Peyer's patch (tissue), 4 donors: Measurements from ENCODE around the gene CHMP4B. TPM values are rescaled to one million over a fixed set of nuclear protein-coding genes. Genes with fewer than 3 reads are reported as not detected.

ENCODE experiments used
- DNase-seq, 3 donors: peaks; one replicate each; pipeline ENCODE4 v3.0.0-alpha.2; 2017 to 2019
- H3K27ac ChIP-seq, 4 donors: fragments of 200-600 bp; sonication (generic); one replicate each; pipeline ENCODE4 v1.5.1; 2016 to 2019
- H3K27me3 ChIP-seq, 2 donors: fragments of 200-600 bp; sonication (generic); one replicate each; pipeline ENCODE4 v1.5.1; 2019
- H3K36me3 ChIP-seq, 3 donors: fragments of 200-600 bp; sonication (generic); one replicate each; pipeline ENCODE4 v1.5.1; 2016 to 2019
- H3K4me1 ChIP-seq, 4 donors: fragments of 200-600 bp; sonication (generic); one replicate each; pipeline ENCODE4 v1.5.1; 2016 to 2019
- H3K4me3 ChIP-seq, 4 donors: fragments of 200-600 bp; sonication (generic); 1 replicate in 3 of 4; 2 replicates in 1 of 4; pipeline ENCODE4 v1.5.1; 2016 to 2019; ENCODE audit warnings: mild to moderate bottlenecking in 1 of 4
- H3K9me3 ChIP-seq, 4 donors: fragments of 200-600 bp; sonication (generic); one replicate each; pipeline ENCODE4 v1.5.1; 2016 to 2019; ENCODE audit warnings: mild to moderate bottlenecking in 1 of 4
- POLR2A ChIP-seq, 2 donors: fragments of 450-650 bp; IDR thresholded peaks; one replicate each; pipeline ENCODE4 v1.5.1; 2017; ENCODE audit warnings: antibody characterized with exemption in 2 of 2, mild to moderate bottlenecking in 2 of 2, moderate library complexity in 2 of 2
- total RNA-seq, 4 donors: library from RNA; depleted of rRNA; stranded (reverse); fragments of >200 nt; gene quantifications; one replicate each; pipeline ENCODE4 v1.1.0, GENCODE V29; 2016
- TF ChIP-seq, protein P1 (sequence below), 6 experiments: fragments of 450-650 bp in 4 of 6; fragments of 200-600 bp in 2 of 6; sonication (generic) in 1 of 6; IDR thresholded peaks; one replicate each; pipeline ENCODE4 v1.5.1; 2017 to 2019; ENCODE audit warnings: antibody characterized with exemption in 6 of 6, mild to moderate bottlenecking in 3 of 6, moderate library complexity in 1 of 6

CHMP4B gene
- total RNA-seq, 4 donors from 2014 or later = 80.0 to 137 (median 111) TPM

GRCh38 chr20:33783818-33784217 is 27.3 kb upstream of the CHMP4B start:
- Histone ChIP-seq H3K27ac (no peak overlapping the region), H3K36me3 (no peaks in the 10 kb centered on the region), H3K27me3 (no peaks in the 10 kb centered on the region), H3K4me3 (no peak overlapping the region), H3K4me1 (peaks cover 4 to 8% (median 4%) of the 10 kb centered on the region in 4 donors), H3K9me3 (no peaks in the 10 kb centered on the region)
- DNase-seq = no peak
- no peak for TF ChIP-seq POLR2A (IDR thresholded peaks at IDR 0.05)
- TF ChIP-seq, protein P1, sequence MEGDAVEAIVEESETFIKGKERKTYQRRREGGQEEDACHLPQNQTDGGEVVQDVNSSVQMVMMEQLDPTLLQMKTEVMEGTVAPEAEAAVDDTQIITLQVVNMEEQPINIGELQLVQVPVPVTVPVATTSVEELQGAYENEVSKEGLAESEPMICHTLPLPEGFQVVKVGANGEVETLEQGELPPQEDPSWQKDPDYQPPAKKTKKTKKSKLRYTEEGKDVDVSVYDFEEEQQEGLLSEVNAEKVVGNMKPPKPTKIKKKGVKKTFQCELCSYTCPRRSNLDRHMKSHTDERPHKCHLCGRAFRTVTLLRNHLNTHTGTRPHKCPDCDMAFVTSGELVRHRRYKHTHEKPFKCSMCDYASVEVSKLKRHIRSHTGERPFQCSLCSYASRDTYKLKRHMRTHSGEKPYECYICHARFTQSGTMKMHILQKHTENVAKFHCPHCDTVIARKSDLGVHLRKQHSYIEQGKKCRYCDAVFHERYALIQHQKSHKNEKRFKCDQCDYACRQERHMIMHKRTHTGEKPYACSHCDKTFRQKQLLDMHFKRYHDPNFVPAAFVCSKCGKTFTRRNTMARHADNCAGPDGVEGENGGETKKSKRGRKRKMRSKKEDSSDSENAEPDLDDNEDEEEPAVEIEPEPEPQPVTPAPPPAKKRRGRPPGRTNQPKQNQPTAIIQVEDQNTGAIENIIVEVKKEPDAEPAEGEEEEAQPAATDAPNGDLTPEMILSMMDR (IDR thresholded peaks at IDR 0.05) = no peak

DNA sequence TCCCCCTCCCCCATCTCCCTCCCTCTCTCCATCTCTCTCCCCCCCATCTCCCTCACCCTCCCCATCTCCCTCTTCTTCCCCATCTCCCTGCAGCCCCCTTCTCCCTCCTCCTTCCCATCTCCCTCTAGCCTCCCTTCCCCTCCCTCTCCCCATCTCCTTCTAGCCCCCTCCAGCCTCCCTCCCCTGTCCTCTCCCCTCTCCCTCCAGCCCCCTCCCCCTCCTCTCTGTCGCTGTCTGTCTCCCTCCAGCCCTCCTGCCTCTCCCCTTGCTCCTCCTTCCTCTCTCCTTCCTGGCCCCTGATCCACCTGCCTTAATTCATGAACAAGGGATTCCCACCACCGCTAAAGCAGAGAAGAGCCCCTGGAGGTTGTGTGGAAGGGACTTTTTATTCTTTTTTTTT is 26.9 kb upstream of the CHMP4B start:
- no peak for TF ChIP-seq POLR2A (IDR thresholded peaks at IDR 0.05)
- no peaks in the 10 kb centered on the region for H3K36me3 ChIP-seq
- peaks cover 3 to 12% (median 5%) of the 10 kb centered on the region in 4 donors for H3K4me1 ChIP-seq
- H3K27me3 ChIP-seq = no peaks in the 10 kb centered on the region
- H3K9me3 ChIP-seq = no peaks in the 10 kb centered on the region
- no peak overlapping the region for H3K27ac ChIP-seq
- H3K4me3 ChIP-seq = no peak overlapping the region
- no peak for DNase-seq

DNA sequence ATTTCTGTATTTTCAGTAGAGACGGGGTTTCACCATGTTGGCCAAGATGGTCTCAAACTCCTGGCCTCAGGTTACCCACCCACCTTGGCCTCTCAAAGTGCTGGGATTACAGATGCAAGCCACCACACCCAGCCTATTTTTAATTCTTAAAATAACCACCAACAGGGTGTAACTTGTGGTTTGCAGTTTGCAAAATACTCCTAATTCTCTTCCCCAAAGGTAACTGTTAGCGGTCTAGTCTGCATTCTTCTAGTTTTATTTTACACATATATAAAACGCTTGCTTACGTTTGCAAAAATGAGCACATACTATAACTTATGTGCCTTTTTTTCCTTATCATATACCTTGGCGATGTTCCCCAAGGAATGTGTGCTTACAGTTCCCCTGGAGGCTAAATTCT is 25.6 kb upstream of the CHMP4B start:
- DNase-seq = no peak
- H3K4me3 ChIP-seq = no peak overlapping the region
- H3K4me1 ChIP-seq = peaks cover 0 to 23% (median 3%) of the 10 kb centered on the region in 4 donors
- no peaks in the 10 kb centered on the region for H3K36me3 ChIP-seq
- H3K27ac ChIP-seq = no peak overlapping the region
- no peaks in the 10 kb centered on the region for H3K27me3 ChIP-seq
- no peak for TF ChIP-seq POLR2A (IDR thresholded peaks at IDR 0.05)
- no peaks in the 10 kb centered on the region for H3K9me3 ChIP-seq

DNA sequence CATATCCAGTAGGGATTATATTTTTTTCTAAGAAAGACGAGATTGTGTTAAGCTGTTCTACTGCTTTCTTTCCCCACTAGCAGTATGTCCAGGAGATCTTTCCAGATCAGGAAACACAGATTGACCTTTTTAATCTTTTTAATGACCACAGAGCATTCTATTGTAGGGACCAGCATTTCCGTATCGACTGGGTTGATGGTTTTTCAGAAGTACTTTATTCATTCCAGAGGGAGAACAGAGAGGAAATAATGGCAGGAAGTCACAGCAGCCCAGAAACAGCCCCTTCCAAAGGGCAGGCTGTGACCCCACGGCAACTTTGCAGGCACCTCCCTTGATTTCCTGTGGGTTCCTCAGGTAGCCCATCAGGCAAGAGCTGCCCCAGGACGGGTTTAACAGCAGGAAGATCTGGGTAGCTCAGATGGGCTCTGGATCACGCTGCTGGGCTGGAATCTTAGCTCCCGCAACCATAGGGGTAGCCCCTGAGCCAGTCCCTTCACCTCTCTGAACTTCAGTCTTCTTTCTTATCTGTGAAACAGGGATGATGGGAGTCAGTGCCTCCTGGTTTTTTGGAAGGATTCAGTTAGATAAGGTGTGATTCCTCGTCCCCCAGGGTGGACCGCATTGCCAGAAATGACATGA is 23.8 kb upstream of the CHMP4B start:
- Histone ChIP-seq H3K36me3 (no peaks in the 10 kb centered on the region), H3K4me1 (peaks cover 0 to 37% (median 3%) of the 10 kb centered on the region in 4 donors), H3K9me3 (no peaks in the 10 kb centered on the region), H3K27ac (peak overlapping the region in 1 of 4 donors; percentile 95), H3K4me3 (no peak overlapping the region), H3K27me3 (no peaks in the 10 kb centered on the region)
- TF ChIP-seq, protein P1 (IDR thresholded peaks at IDR 0.05) = no peak
- TF ChIP-seq POLR2A (IDR thresholded peaks at IDR 0.05) = no peak
- DNase-seq = no peak

DNA sequence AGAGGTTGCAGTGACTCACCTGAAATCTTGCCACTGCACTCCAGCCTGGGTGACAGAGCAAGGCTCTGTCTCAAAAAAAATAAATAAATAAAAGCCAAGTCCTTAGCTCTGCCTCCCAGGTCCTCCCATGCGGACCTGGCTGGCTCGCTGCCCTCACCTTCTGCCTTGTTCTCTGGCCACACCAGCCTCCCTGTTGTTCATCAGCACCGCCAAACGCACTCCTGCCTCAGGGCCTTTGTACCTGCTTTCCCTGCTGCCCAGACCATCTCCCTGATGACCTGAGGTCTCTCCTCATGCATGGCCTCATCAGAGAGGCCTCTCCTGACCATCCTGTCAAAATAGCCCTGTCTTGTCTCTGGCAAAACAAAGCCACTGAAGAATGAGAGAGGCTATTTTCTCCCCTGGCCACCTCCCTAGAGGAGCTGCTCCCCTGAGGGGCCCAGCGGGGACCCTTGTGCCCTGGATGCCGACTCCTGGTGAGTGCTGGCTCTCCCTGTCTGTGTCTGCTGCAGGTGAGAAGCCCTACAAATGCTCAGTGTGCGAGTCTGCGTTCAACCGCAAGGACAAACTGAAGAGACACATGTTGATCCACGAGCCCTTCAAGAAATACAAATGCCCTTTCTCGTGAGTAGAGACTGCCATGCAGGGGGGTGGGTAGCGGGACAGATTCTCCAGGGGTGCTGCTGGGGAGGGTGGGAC is 22.6 kb upstream of the CHMP4B start:
- no peak overlapping the region for H3K4me3 ChIP-seq
- no peaks in the 10 kb centered on the region for H3K9me3 ChIP-seq
- H3K27ac ChIP-seq = peak overlapping the region in 3 of 4 donors; percentile 85 to 97 (median 95)
- no peaks in the 10 kb centered on the region for H3K36me3 ChIP-seq
- TF ChIP-seq, protein P1 (IDR thresholded peaks at IDR 0.05) = no peak
- no peak for DNase-seq
- no peaks in the 10 kb centered on the region for H3K27me3 ChIP-seq
- H3K4me1 ChIP-seq = peaks cover 0 to 43% (median 3%) of the 10 kb centered on the region in 4 donors

DNA sequence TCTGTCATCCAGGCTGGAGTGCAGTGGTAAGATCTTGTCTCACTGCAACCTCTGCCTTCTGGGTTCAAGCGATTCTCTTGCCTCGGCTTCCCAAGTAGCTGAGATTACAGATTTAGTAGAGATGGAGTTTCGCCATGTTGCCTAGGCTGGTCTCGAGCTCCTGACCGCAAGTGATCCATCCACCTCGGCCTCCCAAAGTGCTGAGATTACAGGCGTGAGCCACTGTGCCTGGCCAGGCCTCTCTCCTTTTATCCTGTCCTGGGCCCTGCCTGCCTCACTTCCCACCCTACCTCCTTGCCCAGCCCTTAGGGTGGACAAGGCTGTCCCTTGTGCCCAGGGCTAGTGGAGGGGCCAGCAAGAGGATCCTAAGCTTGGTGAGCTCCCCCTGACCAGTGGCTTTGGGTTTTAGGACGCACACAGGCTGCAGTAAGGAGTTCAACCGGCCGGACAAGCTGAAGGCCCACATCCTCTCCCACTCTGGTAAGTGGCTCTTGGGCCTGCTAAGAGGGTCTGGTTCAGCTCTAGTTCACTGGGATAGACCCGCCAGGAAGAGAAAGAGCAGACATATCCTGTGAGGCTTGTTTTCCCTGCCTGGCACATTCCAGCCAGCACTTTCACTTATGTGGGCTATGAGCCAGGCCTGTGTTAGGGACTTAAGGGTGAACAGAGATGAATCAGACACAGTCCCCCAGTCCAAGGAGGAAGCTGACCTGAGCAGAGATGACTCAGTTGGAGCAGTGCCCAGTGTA is 21.9 kb upstream of the CHMP4B start:
- no peaks in the 10 kb centered on the region for H3K27me3 ChIP-seq
- H3K9me3 ChIP-seq = no peaks in the 10 kb centered on the region
- peaks cover 0 to 47% (median 3%) of the 10 kb centered on the region in 4 donors for H3K4me1 ChIP-seq
- DNase-seq = peak in 2 of 3 donors; percentile 84 to 95
- TF ChIP-seq, protein P1 (IDR thresholded peaks at IDR 0.05) = no peak
- TF ChIP-seq POLR2A (IDR thresholded peaks at IDR 0.05) = peak in 1 of 2 donors; percentile 65
- H3K36me3 ChIP-seq = no peaks in the 10 kb centered on the region
- peak overlapping the region in 3 of 4 donors; percentile 85 to 97 (median 95) for H3K27ac ChIP-seq
- H3K4me3 ChIP-seq = no peak overlapping the region
